Measurements from ENCODE around the gene TFE3.

DNA sequence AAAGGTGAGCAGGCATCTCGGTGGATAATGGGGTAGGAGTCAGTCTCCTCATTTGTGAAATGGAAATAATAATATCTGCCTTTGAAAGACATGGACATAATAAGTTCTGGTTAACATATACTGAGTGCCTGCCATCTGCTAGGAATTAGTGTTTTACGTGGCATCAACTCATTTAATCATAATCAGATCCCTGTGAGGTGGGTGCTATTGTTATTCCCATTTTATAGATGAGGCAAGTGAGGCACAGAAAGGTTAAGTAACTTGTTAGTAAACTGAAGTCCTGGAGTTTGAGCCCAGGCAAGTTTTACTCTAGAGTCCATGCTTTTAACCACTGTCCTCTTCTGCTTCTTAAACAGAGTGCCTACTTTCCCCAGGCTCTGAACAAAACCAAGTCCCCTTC, 23.1 kb upstream of the TFE3 start:
- TF ChIP-seq, protein P1, sequence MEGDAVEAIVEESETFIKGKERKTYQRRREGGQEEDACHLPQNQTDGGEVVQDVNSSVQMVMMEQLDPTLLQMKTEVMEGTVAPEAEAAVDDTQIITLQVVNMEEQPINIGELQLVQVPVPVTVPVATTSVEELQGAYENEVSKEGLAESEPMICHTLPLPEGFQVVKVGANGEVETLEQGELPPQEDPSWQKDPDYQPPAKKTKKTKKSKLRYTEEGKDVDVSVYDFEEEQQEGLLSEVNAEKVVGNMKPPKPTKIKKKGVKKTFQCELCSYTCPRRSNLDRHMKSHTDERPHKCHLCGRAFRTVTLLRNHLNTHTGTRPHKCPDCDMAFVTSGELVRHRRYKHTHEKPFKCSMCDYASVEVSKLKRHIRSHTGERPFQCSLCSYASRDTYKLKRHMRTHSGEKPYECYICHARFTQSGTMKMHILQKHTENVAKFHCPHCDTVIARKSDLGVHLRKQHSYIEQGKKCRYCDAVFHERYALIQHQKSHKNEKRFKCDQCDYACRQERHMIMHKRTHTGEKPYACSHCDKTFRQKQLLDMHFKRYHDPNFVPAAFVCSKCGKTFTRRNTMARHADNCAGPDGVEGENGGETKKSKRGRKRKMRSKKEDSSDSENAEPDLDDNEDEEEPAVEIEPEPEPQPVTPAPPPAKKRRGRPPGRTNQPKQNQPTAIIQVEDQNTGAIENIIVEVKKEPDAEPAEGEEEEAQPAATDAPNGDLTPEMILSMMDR (IDR thresholded peaks at IDR 0.05), result no peak
- TF ChIP-seq POLR2AphosphoS5 (IDR thresholded peaks at IDR 0.05), result no peak
- TF ChIP-seq POLR2A (IDR thresholded peaks at IDR 0.05), result no peak

Measured in upper lobe of left lung (tissue), 4 donors.